Measurements from ENCODE around the gene FAAP20. TPM values are rescaled to one million over a fixed set of nuclear protein-coding genes. Genes with fewer than 3 reads are reported as not detected.
A peak's percentile ranks its signal among the peaks of the same experiment; 100 is the strongest.

The FAAP20 gene
- polyA plus RNA-seq, 1 donor from 2014 or later = 45.3 TPM

- H3K36me3 ChIP-seq (ENCODE audit: insufficient read depth, low read length) = no peaks in the 10 kb centered on the region
- peak overlapping the region; percentile 67 for H3K4me3 ChIP-seq (ENCODE audit: low read length)
- no peaks in the 10 kb centered on the region for H3K9me2 ChIP-seq (ENCODE audit: insufficient read depth, low read length)
- peak overlapping the region; percentile 86 for H3K9ac ChIP-seq (ENCODE audit: low read length)
- H2AFZ ChIP-seq (ENCODE audit: low read depth, low read length) = no peak overlapping the region
- no peaks in the 10 kb centered on the region for H3F3A ChIP-seq (ENCODE audit: insufficient read depth, low read length, poor library complexity, severe bottlenecking)
- H3K9me3 ChIP-seq (ENCODE audit: low read length) = no peaks in the 10 kb centered on the region
- peaks cover 33% of the 10 kb centered on the region for H3K79me2 ChIP-seq (replicated peaks; ENCODE audit: insufficient read depth, low read length)
- no peaks in the 10 kb centered on the region for H3K27me3 ChIP-seq (ENCODE audit: insufficient read depth, low read depth, low read length)
- H4K20me1 ChIP-seq (ENCODE audit: insufficient read depth) = peaks cover 38% of the 10 kb centered on the region
- peak overlapping the region; percentile 73 for H3K27ac ChIP-seq (ENCODE audit: low read length)
- TF ChIP-seq SMC3 (conservative IDR thresholded peaks at IDR 0.05; ENCODE audit: poor library complexity) = peak; percentile 37
- TF ChIP-seq CTCF (IDR thresholded peaks at IDR 0.05; ENCODE audit: poor library complexity, severe bottlenecking) = peak; percentile 45
- peak; percentile 62 for TF ChIP-seq EP300 (conservative IDR thresholded peaks at IDR 0.05; ENCODE audit: poor library complexity, severe bottlenecking)
- peak; percentile 46 for TF ChIP-seq REST (IDR thresholded peaks at IDR 0.05; ENCODE audit: borderline replicate concordance)
- peak; percentile 46 for TF ChIP-seq RAD21 (conservative IDR thresholded peaks at IDR 0.05)
- TF ChIP-seq TAF1 (IDR thresholded peaks at IDR 0.05; ENCODE audit: low read depth) = peak; percentile 57
- peak; percentile 43 for TF ChIP-seq MXI1 (conservative IDR thresholded peaks at IDR 0.05; ENCODE audit: poor library complexity, severe bottlenecking)
- peak; percentile 66 for TF ChIP-seq POLR2AphosphoS5 (IDR thresholded peaks at IDR 0.05)
- TF ChIP-seq EZH2 (IDR thresholded peaks at IDR 0.05; ENCODE audit: borderline replicate concordance, insufficient read depth, low read length, poor library complexity, severe bottlenecking) = no peak
- H3K4me2 ChIP-seq (ENCODE audit: low read length) = no peak overlapping the region
Measured at GRCh38 chr1:2227346-2228156, 33.0 kb upstream of the FAAP20 start.

GRCh38 chr1:2226525-2227345 is 32.2 kb upstream of the FAAP20 start:
- Histone ChIP-seq H3K9me2 (ENCODE audit: insufficient read depth, low read length) (no peaks in the 10 kb centered on the region), H3K9me3 (ENCODE audit: low read length) (no peaks in the 10 kb centered on the region), H3K79me2 (replicated peaks; ENCODE audit: insufficient read depth, low read length) (peaks cover 25% of the 10 kb centered on the region), H2AFZ (ENCODE audit: low read depth, low read length) (no peak overlapping the region), H3F3A (ENCODE audit: insufficient read depth, low read length, poor library complexity, severe bottlenecking) (no peaks in the 10 kb centered on the region), H3K4me3 (ENCODE audit: low read length) (peak overlapping the region; percentile 67), H4K20me1 (ENCODE audit: insufficient read depth) (peaks cover 29% of the 10 kb centered on the region), H3K4me2 (ENCODE audit: low read length) (no peak overlapping the region), H3K36me3 (ENCODE audit: insufficient read depth, low read length) (no peaks in the 10 kb centered on the region), H3K9ac (ENCODE audit: low read length) (peak overlapping the region; percentile 86), H3K27ac (ENCODE audit: low read length) (no peak overlapping the region), H3K27me3 (ENCODE audit: insufficient read depth, low read depth, low read length) (no peaks in the 10 kb centered on the region)
- TF ChIP-seq RAD21 (conservative IDR thresholded peaks at IDR 0.05) (no peak), CTCF (IDR thresholded peaks at IDR 0.05; ENCODE audit: poor library complexity, severe bottlenecking) (no peak)
